Hematopoietic multipotent progenitor cell treated with erythropoietin and hydrocortisone succinate and interleukin-3 and kit ligand, for 15 days (in vitro differentiated cells): ENCODE data around the gene REC114.

ENCODE experiments used
- DNase-seq: peaks from one replicate; pipeline ENCODE4 v3.0.0-alpha.2; 2015; ENCODE audit warnings: low spot score

REC114 gene

GRCh38 chr15:73578026-73578425 is 135.1 kb downstream of the REC114 start:
- DNase-seq: no peak

GRCh38 chr15:73582851-73583379 is 140.0 kb downstream of the REC114 start:
- no peak for DNase-seq

- DNase-seq: no peak
Measured at GRCh38 chr15:73583544-73583943, 140.6 kb downstream of the REC114 start.

- no peak for DNase-seq
Measured at GRCh38 chr15:73584699-73585420, 141.9 kb downstream of the REC114 start.

DNA sequence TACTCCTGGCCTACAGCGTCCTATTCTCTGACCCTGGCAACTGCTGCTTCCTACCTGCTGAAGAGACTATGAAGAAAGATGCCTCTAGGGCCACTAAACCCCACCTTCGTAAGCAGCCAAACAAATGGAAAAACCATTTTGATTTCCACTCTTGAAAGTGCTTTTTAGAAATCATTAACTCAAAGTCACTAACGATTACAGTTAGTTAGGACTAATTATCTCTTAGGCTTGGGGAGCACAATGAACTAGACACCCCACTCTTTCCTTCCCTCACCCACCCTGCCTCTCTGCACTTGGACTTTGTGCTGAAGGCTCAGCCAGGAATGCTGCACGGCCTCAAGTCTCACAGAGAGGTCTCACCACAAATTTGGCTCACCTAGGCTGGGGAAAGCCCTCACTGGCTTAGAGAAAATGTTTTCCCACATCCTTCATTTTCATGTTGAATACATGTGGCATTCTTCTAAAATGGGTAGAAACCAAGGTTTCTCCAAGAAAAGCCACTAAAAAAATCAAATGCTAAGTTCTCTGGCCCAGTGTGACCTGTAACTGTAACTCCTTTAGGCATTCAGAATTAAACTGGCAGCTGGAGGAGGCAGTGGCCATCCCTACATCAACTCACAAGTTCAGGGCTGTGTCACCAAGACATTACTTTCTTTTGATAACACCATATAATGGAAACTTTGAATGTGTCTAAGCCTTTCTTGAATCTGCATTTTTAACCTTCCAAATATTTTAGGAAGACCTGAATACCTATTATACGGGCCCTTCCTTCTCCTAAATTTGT is 143.1 kb downstream of the REC114 start:
- no peak for DNase-seq

DNA sequence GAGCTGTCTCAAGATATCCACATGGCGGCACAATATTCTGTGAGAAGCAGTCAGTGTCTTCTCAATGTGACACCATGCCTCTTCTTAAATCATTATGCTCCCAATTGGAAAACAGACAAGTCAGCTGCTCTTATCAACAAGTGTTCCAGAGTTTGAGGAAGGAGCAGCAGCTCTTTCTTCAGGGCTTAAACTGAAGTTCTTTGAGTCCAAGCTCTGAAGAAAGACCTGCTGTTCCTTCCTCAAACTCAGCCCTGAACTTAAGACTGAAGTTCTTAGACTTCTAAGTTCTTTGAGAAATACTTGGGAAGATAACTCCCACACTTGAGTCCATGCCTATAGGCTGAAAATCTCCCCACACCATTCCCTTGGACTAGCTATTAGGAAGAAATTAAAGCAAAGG is 146.8 kb downstream of the REC114 start:
- no peak for DNase-seq

DNA sequence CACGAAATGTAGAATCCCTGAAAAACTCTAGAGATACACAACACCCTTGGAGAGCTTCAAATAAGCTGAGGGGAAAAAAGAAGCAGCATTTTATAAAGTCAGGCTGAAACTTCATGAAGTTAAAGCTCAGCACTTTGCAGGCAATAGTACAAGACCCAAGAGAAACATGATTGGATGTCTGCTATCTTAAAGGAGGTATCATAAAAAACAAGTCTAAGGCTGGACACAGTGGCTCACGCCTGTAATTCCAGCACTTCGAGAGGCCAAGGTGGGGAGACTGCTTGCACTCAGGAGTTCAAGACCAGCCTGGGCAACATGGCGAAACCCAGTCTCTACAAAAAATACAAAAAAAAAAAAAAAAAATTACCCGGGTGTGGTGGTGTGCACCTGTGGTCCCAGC is 147.3 kb downstream of the REC114 start:
- DNase-seq: no peak

GRCh38 chr15:73593304-73594074 is 150.5 kb downstream of the REC114 start:
- DNase-seq: no peak

DNA sequence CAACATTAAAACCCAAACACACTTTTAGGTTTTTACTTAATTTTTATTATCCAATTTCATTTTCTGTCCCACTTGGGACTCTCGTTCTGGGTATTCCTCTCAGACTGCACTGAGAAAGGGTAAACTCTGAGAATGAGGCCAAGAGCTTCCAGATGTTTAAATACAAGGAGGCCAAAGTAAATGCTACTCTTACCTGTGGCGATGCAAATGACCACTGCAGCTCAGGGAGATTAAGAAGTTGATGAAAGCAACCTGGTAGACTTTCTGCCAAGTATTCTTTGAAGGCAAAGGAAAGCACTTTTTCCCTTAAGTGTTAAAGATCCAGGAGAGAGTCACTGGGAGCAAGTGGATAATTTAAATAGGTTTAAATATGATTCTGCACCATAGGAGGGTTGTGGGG is 151.1 kb downstream of the REC114 start:
- DNase-seq: no peak

DNA sequence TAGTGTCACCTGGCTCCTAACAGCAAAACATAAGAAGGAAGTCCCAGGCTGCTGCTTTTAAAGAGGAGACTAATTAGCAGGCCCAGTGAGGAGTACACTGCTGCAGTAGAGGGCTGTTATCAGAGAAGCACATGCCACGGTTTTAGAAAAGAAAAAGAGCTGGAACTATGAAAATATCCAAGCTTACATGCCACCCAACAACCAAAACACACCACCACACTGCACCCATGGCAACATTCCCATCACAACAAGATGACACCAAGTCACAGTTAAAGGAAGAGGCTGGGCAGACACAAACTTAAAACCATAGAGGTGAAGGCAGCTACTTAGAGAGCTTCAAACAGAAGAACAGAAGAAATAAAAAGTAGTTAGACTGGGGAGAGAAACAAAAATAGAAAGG is 153.2 kb downstream of the REC114 start:
- peak; percentile 22 for DNase-seq

DNA sequence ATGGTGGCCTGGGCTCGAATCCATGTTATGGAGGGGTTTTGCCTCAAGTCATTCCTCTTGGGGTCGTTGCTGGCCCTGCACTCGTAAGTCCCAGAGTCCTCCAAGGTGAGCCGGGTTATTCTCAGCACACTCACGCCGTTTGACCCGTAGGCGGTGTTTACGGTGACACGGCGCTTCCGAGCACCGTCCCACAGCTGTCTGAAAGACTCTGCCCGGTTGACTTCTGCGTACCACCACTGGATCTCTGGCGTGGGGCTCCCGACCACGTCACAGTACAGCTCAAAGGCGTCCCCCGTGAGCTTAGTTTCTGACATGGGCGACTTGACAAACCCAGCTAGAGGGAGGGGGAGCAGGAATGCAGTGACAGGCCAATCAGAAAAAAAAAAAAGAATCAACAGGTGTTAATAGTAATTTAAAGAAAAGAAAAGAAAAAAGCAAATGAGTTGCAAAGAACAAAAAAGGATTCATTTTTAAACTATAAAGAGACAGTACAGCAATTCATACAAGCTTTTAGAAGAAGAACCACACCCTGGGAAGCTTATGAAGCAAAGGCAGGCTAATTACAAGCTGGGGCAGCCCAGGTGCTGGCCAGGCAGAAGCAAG is 154.2 kb downstream of the REC114 start:
- DNase-seq: no peak

GRCh38 chr15:73598530-73599160 is 155.7 kb downstream of the REC114 start:
- DNase-seq: no peak

GRCh38 chr15:73599934-73600333 is 157.0 kb downstream of the REC114 start:
- no peak for DNase-seq

- DNase-seq: no peak
Measured at GRCh38 chr15:73600413-73601335, 157.7 kb downstream of the REC114 start.

GRCh38 chr15:73601451-73602445 is 158.8 kb downstream of the REC114 start:
- DNase-seq: no peak

DNA sequence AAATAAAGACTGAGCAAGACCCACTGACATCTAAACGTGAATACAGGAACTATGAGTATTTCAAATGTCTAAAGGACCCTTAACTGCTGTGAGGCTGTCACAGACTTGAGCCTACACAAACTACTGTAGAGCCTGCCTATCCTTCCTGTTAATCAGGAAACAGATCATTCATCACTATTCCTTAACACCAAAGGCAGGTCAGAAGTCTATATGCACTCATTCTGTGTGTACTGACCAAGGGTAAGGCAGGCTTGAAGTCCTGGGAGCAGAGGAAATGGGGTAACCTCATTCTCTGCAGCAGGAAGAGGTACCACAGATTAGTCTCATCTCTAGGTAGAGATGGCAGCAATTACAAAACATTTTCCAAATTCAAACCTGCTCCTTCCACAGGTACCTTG is 159.5 kb downstream of the REC114 start:
- DNase-seq: no peak

DNA sequence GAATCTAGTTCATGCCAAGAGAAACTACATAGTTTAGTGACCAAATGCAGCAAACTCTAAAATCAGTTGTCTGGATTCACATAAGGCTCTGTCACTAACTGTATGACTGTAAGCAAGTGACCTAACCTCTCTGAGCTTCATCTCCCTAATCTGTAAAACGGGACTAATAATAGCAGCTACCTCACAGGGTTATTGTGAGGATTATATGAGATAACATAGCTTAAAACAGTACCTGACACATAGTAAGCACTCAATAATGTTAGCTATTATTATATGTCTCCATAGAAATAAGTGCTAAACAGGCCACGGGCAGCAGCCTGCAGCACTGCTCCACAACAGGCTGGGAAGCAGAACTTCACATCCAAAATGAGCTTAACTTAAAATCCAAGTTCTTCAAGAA is 160.0 kb downstream of the REC114 start:
- no peak for DNase-seq

DNA sequence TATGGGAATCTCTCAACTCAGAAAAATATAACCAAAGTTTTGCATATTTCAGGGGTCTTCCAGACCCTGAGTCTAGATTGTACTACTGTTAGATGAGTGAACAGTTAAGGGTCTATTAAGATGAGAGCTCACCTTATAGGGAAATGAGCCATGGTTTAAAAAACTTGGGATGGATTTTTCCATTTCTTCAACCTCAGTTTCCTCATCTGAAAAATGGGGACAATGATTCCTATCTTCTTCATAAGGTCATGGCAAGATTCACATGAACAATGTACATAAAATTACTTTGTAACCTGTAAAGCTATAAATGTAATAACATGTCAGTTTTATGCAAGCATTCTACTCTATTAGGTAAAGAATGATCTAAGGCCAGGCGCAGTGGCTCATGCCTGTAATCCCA is 161.5 kb downstream of the REC114 start:
- DNase-seq: no peak

GRCh38 chr15:73605759-73606436 is 162.9 kb downstream of the REC114 start:
- DNase-seq: no peak
